ENCODE results near the gene PHC2.

PHC2 gene

GRCh38 chr1:33430692-33431593, at the start of gene PHC2:
PHC2 (minus strand) TSS chr1:33431095; CDS start chr1:33375539, 55,556 bp downstream.
- DNase-seq (ENCODE audit: low spot score): peak; percentile 99

GRCh38 chr1:33477451-33477850, 46.6 kb upstream of the PHC2 start:
- DNase-seq (ENCODE audit: low spot score): no peak

- no peak for DNase-seq (ENCODE audit: low spot score)
Observed at GRCh38 chr1:33473900-33474299, 43.0 kb upstream of the PHC2 start.

- peak; percentile 98 for DNase-seq (ENCODE audit: low spot score)
Observed at GRCh38 chr1:33472269-33472980, 41.5 kb upstream of the PHC2 start, which contains the start of gene ZSCAN20. ZSCAN20 (plus strand) TSS chr1:33472645; CDS start chr1:33479289, 6,644 bp downstream.

- no peak for DNase-seq (ENCODE audit: low spot score)
Observed at GRCh38 chr1:33471416-33471815, 40.5 kb upstream of the PHC2 start.

GRCh38 chr1:33470495-33471012, 39.7 kb upstream of the PHC2 start:
- peak; percentile 90 for DNase-seq (ENCODE audit: low spot score)

- DNase-seq (ENCODE audit: low spot score): no peak
Observed at GRCh38 chr1:33469691-33470090, 38.8 kb upstream of the PHC2 start.

- DNase-seq (ENCODE audit: low spot score): no peak
Observed at GRCh38 chr1:33468967-33469366, 38.1 kb upstream of the PHC2 start.

- DNase-seq (ENCODE audit: low spot score): no peak
Observed at GRCh38 chr1:33468531-33468930, 37.6 kb upstream of the PHC2 start.

GRCh38 chr1:33468011-33468410, 37.1 kb upstream of the PHC2 start:
- no peak for DNase-seq (ENCODE audit: low spot score)

GRCh38 chr1:33466159-33466558, 35.3 kb upstream of the PHC2 start:
- no peak for DNase-seq (ENCODE audit: low spot score)

- DNase-seq (ENCODE audit: low spot score): no peak
Observed at GRCh38 chr1:33465316-33465715, 34.4 kb upstream of the PHC2 start.

GRCh38 chr1:33464552-33464951, 33.7 kb upstream of the PHC2 start:
- no peak for DNase-seq (ENCODE audit: low spot score)

GRCh38 chr1:33462405-33463164, 31.7 kb upstream of the PHC2 start:
- no peak for DNase-seq (ENCODE audit: low spot score)

- peak; percentile 69 for DNase-seq (ENCODE audit: low spot score)
Observed at GRCh38 chr1:33460947-33461629, 30.2 kb upstream of the PHC2 start.

- no peak for DNase-seq (ENCODE audit: low spot score)
Observed at GRCh38 chr1:33460144-33460543, 29.2 kb upstream of the PHC2 start.

- DNase-seq (ENCODE audit: low spot score): no peak
Observed at GRCh38 chr1:33459691-33460090, 28.8 kb upstream of the PHC2 start.

- DNase-seq (ENCODE audit: low spot score): no peak
Observed at GRCh38 chr1:33456502-33456886, 25.6 kb upstream of the PHC2 start.

- peak; percentile 74 for DNase-seq (ENCODE audit: low spot score)
Observed at GRCh38 chr1:33455539-33456501, 24.9 kb upstream of the PHC2 start.

- no peak for DNase-seq (ENCODE audit: low spot score)
Observed at GRCh38 chr1:33454646-33455282, 23.9 kb upstream of the PHC2 start.
